ENCODE data around the gene RSPH6A. TPM values are rescaled to one million over a fixed set of nuclear protein-coding genes. Genes with fewer than 3 reads are reported as not detected.
A peak's percentile ranks its signal among the peaks of the same experiment; 100 is the strongest.

RSPH6A gene
- total RNA-seq, 1 experiment from 2014 or later = 0.39 TPM

DNA sequence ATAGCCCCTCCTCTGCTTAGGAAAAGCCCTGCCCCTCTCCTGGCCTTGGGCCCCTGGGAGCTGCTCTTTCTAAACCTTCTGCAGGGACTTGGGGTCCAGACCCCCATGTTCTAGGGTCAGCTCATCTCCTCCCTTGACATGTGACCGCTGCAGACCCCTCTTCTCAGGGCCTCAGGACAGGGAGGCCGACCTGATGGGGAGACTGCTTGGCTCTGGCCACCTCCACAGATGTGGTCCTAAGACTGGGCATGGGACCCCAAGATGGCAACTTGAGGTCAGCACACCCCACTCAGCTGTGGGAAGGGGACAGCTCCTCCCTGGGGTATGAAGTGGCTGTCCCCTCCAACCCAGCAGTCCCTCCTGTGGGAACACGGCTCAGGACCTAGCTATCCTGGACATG, 42.2 kb downstream of the RSPH6A start:
- DNase-seq (ENCODE audit: low spot score) (no peak), ATAC-seq (no peak)
- TF ChIP-seq HMGXB4 (CRISPR knock-in tag; IDR thresholded peaks at IDR 0.05) (no peak), ESRRA (CRISPR knock-in tag; IDR thresholded peaks at IDR 0.05; ENCODE audit: borderline replicate concordance) (no peak)
- TF ChIP-seq, protein P1, sequence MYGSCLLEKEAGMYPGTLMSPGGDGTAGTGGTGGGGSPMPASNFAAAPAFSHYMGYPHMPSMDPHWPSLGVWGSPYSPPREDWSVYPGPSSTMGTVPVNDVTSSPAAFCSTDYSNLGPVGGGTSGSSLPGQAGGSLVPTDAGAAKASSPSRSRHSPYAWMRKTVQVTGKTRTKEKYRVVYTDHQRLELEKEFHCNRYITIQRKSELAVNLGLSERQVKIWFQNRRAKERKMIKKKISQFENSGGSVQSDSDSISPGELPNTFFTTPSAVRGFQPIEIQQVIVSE (CRISPR knock-in tag; IDR thresholded peaks at IDR 0.05; ENCODE audit: borderline replicate concordance) = no peak
- Mint-ChIP-seq H3K4me1 (peaks cover 8% of the 10 kb centered on the region), H3K27ac (no peak overlapping the region), H3K27me3 (ENCODE audit: low read depth) (peaks cover 5% of the 10 kb centered on the region; the same call in 1 of the 2 replicates), H3K4me3 (no peak overlapping the region), H3K9me3 (no peaks in the 10 kb centered on the region), H3K36me3 (peaks cover 16% of the 10 kb centered on the region)
- ChIA-PET POLR2A (no interaction called here), CTCF (interaction anchor here (1.4 to 5.1 kb wide), 2 partner anchors 38 to 44 kb away, joined by 3 to 135 read pairs; partner anchors contain the start of gene RSPH6A)

- DNase-seq (ENCODE audit: low spot score) (no peak), ATAC-seq (no peak)
- Mint-ChIP-seq H3K4me1 (peaks cover 8% of the 10 kb centered on the region), H3K4me3 (peak overlapping the region; percentile 2), H3K27ac (peak overlapping the region; percentile 42), H3K27me3 (ENCODE audit: low read depth) (peaks cover 5% of the 10 kb centered on the region; the same call in 1 of the 2 replicates), H3K9me3 (no peaks in the 10 kb centered on the region), H3K36me3 (peaks cover 16% of the 10 kb centered on the region)
- CTCF ChIA-PET = interaction anchor here (0.6 to 5.1 kb wide), 3 partner anchors 17 to 45 kb away, joined by 3 to 135 read pairs (median 3); partner anchors contain the start of gene RSPH6A
- POLR2A ChIA-PET = interaction anchor here (0.6 to 4.6 kb wide), 3 partner anchors 9 to 80 kb away, joined by 3 to 70 read pairs (median 8); partner anchors contain the start of genes DMPK, QPCTL and SNRPD2
- TF ChIP-seq ETV6 (CRISPR knock-in tag; IDR thresholded peaks at IDR 0.05) = no peak
- no peak for TF ChIP-seq MYBL2 (CRISPR knock-in tag; IDR thresholded peaks at IDR 0.05)
- no peak for TF ChIP-seq PRDM15 (CRISPR knock-in tag; IDR thresholded peaks at IDR 0.05)
- no peak for TF ChIP-seq ZBTB43 (CRISPR knock-in tag; IDR thresholded peaks at IDR 0.05)
- TF ChIP-seq ZNF219 (CRISPR knock-in tag; IDR thresholded peaks at IDR 0.05; ENCODE audit: borderline replicate concordance) = no peak
- no peak for TF ChIP-seq TEAD4 (CRISPR knock-in tag; IDR thresholded peaks at IDR 0.05)
- TF ChIP-seq ATF2 (CRISPR knock-in tag; IDR thresholded peaks at IDR 0.05; ENCODE audit: borderline replicate concordance, low read depth) = no peak
- TF ChIP-seq, protein P2, sequence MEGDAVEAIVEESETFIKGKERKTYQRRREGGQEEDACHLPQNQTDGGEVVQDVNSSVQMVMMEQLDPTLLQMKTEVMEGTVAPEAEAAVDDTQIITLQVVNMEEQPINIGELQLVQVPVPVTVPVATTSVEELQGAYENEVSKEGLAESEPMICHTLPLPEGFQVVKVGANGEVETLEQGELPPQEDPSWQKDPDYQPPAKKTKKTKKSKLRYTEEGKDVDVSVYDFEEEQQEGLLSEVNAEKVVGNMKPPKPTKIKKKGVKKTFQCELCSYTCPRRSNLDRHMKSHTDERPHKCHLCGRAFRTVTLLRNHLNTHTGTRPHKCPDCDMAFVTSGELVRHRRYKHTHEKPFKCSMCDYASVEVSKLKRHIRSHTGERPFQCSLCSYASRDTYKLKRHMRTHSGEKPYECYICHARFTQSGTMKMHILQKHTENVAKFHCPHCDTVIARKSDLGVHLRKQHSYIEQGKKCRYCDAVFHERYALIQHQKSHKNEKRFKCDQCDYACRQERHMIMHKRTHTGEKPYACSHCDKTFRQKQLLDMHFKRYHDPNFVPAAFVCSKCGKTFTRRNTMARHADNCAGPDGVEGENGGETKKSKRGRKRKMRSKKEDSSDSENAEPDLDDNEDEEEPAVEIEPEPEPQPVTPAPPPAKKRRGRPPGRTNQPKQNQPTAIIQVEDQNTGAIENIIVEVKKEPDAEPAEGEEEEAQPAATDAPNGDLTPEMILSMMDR (IDR thresholded peaks at IDR 0.05) = no peak
- no peak for TF ChIP-seq NR3C1 (CRISPR knock-in tag; conservative IDR thresholded peaks at IDR 0.05; ENCODE audit: low read depth)
- TF ChIP-seq, protein P3, sequence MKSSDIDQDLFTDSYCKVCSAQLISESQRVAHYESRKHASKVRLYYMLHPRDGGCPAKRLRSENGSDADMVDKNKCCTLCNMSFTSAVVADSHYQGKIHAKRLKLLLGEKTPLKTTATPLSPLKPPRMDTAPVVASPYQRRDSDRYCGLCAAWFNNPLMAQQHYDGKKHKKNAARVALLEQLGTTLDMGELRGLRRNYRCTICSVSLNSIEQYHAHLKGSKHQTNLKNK (CRISPR knock-in tag; IDR thresholded peaks at IDR 0.05) = no peak
- TF ChIP-seq, protein P4, sequence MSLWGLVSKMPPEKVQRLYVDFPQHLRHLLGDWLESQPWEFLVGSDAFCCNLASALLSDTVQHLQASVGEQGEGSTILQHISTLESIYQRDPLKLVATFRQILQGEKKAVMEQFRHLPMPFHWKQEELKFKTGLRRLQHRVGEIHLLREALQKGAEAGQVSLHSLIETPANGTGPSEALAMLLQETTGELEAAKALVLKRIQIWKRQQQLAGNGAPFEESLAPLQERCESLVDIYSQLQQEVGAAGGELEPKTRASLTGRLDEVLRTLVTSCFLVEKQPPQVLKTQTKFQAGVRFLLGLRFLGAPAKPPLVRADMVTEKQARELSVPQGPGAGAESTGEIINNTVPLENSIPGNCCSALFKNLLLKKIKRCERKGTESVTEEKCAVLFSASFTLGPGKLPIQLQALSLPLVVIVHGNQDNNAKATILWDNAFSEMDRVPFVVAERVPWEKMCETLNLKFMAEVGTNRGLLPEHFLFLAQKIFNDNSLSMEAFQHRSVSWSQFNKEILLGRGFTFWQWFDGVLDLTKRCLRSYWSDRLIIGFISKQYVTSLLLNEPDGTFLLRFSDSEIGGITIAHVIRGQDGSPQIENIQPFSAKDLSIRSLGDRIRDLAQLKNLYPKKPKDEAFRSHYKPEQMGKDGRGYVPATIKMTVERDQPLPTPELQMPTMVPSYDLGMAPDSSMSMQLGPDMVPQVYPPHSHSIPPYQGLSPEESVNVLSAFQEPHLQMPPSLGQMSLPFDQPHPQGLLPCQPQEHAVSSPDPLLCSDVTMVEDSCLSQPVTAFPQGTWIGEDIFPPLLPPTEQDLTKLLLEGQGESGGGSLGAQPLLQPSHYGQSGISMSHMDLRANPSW (CRISPR knock-in tag; conservative IDR thresholded peaks at IDR 0.05; ENCODE audit: low read depth) = no peak
- TF ChIP-seq ESRRA (CRISPR knock-in tag; IDR thresholded peaks at IDR 0.05; ENCODE audit: borderline replicate concordance) = no peak
- TF ChIP-seq SOX15 (CRISPR knock-in tag; IDR thresholded peaks at IDR 0.05) = no peak
- TF ChIP-seq JAZF1 (CRISPR knock-in tag; IDR thresholded peaks at IDR 0.05) = no peak
These were observed 42.8 kb downstream of the RSPH6A start for GRCh38 chr19:45772130-45772840.

All from WTC11 (cell line).